ENCODE results near the gene HSD11B2.

The HSD11B2 gene

DNA sequence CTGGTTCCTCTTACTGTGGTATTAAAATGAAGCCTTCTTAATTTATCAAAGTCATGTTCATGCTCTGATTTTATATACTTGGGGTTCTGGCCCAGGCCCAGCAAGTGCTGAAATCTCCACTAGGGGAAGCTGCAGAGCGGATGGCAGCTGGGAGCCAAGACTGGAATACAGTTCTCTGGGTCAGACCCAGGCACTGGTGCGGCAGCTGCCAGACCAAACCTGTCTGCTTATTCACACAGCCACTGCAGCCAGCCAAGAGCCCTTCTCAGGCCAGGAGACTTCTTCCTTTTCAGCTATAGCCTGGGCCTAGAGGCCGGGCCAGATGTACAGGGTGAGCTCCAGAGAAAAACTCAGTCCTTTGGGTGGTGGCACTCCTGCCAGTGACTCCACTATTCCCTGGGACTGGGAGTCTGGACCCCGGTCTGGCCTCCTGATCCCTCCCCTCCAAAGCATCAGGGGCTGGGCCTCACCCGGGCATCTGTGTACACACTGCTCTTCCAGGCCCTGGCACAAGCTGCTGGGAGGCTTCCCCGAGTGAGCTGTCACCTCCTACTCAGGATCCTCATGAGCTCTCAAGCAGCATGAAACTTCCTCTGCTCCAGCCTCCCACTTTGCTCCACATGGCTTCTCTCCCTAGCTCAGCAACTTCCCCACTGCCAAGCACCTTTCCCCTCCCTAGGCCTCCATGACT lies 25.6 kb downstream of the HSD11B2 start:
- no peak overlapping the region for H3K4me3 ChIP-seq (ENCODE audit: low read depth, low read length)
- peak; percentile 21 for TF ChIP-seq CTCF (IDR thresholded peaks at IDR 0.05; ENCODE audit: insufficient read depth, low read length, missing control alignments)
- DNase-seq (ENCODE audit: low read depth, low spot score): no peak
- ChIA-PET POLR2A (interaction anchor here (1.1 kb wide), 1 partner anchor 13 kb away, joined by 3 read pairs; no protein-coding TSS in a partner anchor), CTCF (interaction anchor here (0.7 to 5.0 kb wide), 8 partner anchors 10 to 196 kb away, joined by 3 to 36 read pairs (median 4); partner anchors contain the start of gene HSD11B2)

DNA sequence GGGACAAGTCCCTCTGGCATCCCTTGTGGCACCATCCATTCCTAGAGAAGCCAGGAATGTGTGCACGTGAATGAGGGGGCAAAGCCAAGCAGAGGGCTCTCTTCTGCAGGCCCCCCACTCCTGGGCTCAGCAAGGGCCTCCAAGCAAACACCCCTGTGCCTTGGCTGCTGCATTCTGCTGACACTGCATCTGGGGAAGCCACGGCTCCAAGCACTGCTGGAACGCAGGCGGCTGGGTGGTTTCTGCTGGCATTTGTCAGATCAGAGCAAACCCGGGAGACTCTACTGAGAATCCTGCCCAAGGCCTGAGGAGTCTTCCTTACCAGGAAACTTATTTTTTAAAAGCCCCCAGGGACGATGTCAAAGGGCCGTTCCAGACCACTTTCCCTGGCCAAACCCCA lies 26.7 kb downstream of the HSD11B2 start:
- TF ChIP-seq CTCF (IDR thresholded peaks at IDR 0.05; ENCODE audit: insufficient read depth, low read length, missing control alignments): no peak
- H3K4me3 ChIP-seq (ENCODE audit: low read depth, low read length): no peak overlapping the region
- DNase-seq (ENCODE audit: low read depth, low spot score): no peak
- POLR2A ChIA-PET: no interaction called here
- CTCF ChIA-PET: interaction anchor here (1.1 to 2.5 kb wide), 4 partner anchors 10 to 29 kb away, joined by 3 to 10 read pairs (median 7); no protein-coding TSS in a partner anchor

- ChIA-PET POLR2A (no interaction called here), CTCF (interaction anchor here (1.1 to 2.5 kb wide), 5 partner anchors 9 to 30 kb away, joined by 3 to 10 read pairs (median 6); no protein-coding TSS in a partner anchor)
- H3K4me3 ChIP-seq (ENCODE audit: low read depth, low read length): no peak overlapping the region
- no peak for TF ChIP-seq CTCF (IDR thresholded peaks at IDR 0.05; ENCODE audit: insufficient read depth, low read length, missing control alignments)
- DNase-seq (ENCODE audit: low read depth, low spot score): no peak
These were observed 27.3 kb downstream of the HSD11B2 start for GRCh38 chr16:67458121-67458641.

- DNase-seq (ENCODE audit: low read depth, low spot score): no peak
- H3K4me3 ChIP-seq (ENCODE audit: low read depth, low read length): no peak overlapping the region
- no peak for TF ChIP-seq CTCF (IDR thresholded peaks at IDR 0.05; ENCODE audit: insufficient read depth, low read length, missing control alignments)
- POLR2A ChIA-PET: no interaction called here
- CTCF ChIA-PET: interaction anchor here (1.0 to 10.4 kb wide), 7 partner anchors 8 to 198 kb away, joined by 3 to 154 read pairs (median 6); no protein-coding TSS in a partner anchor
These were observed 28.3 kb downstream of the HSD11B2 start for GRCh38 chr16:67459066-67459860.

GRCh38 chr16:67459861-67460150 lies 28.9 kb downstream of the HSD11B2 start:
- no peak overlapping the region for H3K4me3 ChIP-seq (ENCODE audit: low read depth, low read length)
- TF ChIP-seq CTCF (IDR thresholded peaks at IDR 0.05; ENCODE audit: insufficient read depth, low read length, missing control alignments): no peak
- CTCF ChIA-PET: interaction anchor here (0.7 to 10.4 kb wide), 6 partner anchors 8 to 199 kb away, joined by 3 to 154 read pairs (median 5); partner anchors contain the start of genes ATP6V0D1 and ZDHHC1
- no peak for DNase-seq (ENCODE audit: low read depth, low spot score)
- POLR2A ChIA-PET: no interaction called here

- ChIA-PET CTCF (interaction anchor here (0.7 to 10.4 kb wide), 7 partner anchors 12 to 199 kb away, joined by 3 to 154 read pairs (median 4); partner anchors contain the start of genes ATP6V0D1 and ZDHHC1), POLR2A (no interaction called here)
- DNase-seq (ENCODE audit: low read depth, low spot score): no peak
- no peak for TF ChIP-seq CTCF (IDR thresholded peaks at IDR 0.05; ENCODE audit: insufficient read depth, low read length, missing control alignments)
- H3K4me3 ChIP-seq (ENCODE audit: low read depth, low read length): no peak overlapping the region
These were observed 29.2 kb downstream of the HSD11B2 start for GRCh38 chr16:67460168-67460567.

All from AG04449 (cell line).